ENCODE results near the gene LDLRAD3. TPM values are rescaled to one million over a fixed set of nuclear protein-coding genes. Genes with fewer than 3 reads are reported as not detected.

Gene LDLRAD3
- total RNA-seq, 1 donor from 2014 or later, result 14.9 TPM

DNA sequence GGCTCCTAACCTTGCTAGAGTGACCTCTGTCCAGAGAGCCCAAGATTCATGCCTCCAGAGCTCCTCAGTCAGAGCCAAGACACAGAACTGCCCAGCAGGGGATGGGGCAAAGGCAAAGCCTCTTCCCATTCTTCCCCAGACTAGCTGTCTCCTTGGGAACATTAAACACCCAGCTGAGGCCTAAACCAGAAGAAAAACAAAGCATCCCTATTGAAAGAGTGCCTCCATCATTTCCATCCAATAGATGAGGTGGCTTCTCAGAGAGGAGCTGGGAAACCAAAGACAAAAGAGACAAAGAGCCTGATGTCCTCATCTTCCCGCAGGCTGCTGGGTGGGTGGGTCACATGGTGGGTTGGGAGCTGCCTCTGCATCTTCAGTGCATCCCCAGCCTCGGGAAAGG, 308.0 kb downstream of the LDLRAD3 start:
- no peak for DNase-seq (ENCODE audit: low read depth)
- no peak for FAIRE-seq
- Histone ChIP-seq H2AFZ (ENCODE audit: low read depth, low read length) (no peak overlapping the region), H3K79me2 (ENCODE audit: insufficient read depth, low read length) (no peaks in the 10 kb centered on the region), H3K4me2 (ENCODE audit: low read length) (no peak overlapping the region), H3K27ac (ENCODE audit: low read depth, low read length) (no peak overlapping the region), H4K20me1 (ENCODE audit: insufficient read depth, low read length) (no peaks in the 10 kb centered on the region), H3K4me1 (ENCODE audit: insufficient read depth, low read length) (peaks cover 10% of the 10 kb centered on the region), H3K9me3 (ENCODE audit: insufficient read depth, low read depth, low read length) (no peaks in the 10 kb centered on the region), H3K36me3 (ENCODE audit: insufficient read depth, low read length) (no peaks in the 10 kb centered on the region), H3K4me3 (ENCODE audit: insufficient read depth, low read depth, low read length) (no peak overlapping the region), H3K9ac (ENCODE audit: low read length) (no peak overlapping the region), H3K27me3 (ENCODE audit: insufficient read depth, low read length) (peaks cover 5% of the 10 kb centered on the region)
- Mint-ChIP-seq H3K36me3 (ENCODE audit: low read depth, unreplicated experiment) (no peaks in the 10 kb centered on the region), H3K27ac (ENCODE audit: unreplicated experiment) (no peak overlapping the region), H3K4me1 (ENCODE audit: low read depth, unreplicated experiment) (peaks cover 17% of the 10 kb centered on the region), H3K4me3 (ENCODE audit: unreplicated experiment) (no peak overlapping the region), H3K27me3 (ENCODE audit: low read depth, unreplicated experiment) (peaks cover 2% of the 10 kb centered on the region), H3K9me3 (ENCODE audit: unreplicated experiment) (peaks cover 2% of the 10 kb centered on the region)
- no peak for TF ChIP-seq EZH2 (IDR thresholded peaks at IDR 0.05; ENCODE audit: insufficient read depth, low read length)
- TF ChIP-seq, protein P1, sequence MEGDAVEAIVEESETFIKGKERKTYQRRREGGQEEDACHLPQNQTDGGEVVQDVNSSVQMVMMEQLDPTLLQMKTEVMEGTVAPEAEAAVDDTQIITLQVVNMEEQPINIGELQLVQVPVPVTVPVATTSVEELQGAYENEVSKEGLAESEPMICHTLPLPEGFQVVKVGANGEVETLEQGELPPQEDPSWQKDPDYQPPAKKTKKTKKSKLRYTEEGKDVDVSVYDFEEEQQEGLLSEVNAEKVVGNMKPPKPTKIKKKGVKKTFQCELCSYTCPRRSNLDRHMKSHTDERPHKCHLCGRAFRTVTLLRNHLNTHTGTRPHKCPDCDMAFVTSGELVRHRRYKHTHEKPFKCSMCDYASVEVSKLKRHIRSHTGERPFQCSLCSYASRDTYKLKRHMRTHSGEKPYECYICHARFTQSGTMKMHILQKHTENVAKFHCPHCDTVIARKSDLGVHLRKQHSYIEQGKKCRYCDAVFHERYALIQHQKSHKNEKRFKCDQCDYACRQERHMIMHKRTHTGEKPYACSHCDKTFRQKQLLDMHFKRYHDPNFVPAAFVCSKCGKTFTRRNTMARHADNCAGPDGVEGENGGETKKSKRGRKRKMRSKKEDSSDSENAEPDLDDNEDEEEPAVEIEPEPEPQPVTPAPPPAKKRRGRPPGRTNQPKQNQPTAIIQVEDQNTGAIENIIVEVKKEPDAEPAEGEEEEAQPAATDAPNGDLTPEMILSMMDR (IDR thresholded peaks at IDR 0.05; ENCODE audit: insufficient read depth, low read depth, low read length), result no peak

DNA sequence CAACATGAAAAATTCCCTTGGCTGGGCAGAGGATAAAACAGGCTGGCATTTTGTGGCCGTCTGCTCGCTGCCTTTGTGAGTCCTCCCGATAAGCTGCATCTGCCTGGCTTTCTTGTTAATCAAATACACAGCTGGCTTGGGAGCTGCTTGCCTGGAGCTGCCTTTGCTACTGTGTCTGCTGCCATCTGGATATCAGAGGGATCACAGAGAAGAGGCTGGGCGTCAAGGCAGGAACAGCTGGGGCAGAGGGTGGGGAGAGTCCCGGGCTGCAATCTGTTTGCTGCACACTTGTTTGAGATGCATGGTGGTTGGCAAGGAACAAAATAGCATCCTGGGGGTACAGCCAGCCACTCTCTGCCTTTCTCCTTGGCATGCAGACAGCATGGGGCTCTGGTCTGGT, 309.4 kb downstream of the LDLRAD3 start:
- Histone ChIP-seq H4K20me1 (ENCODE audit: insufficient read depth, low read length) (no peaks in the 10 kb centered on the region), H3K27me3 (ENCODE audit: insufficient read depth, low read length) (peaks cover 7% of the 10 kb centered on the region), H3K9ac (ENCODE audit: low read length) (no peak overlapping the region), H3K27ac (ENCODE audit: low read depth, low read length) (no peak overlapping the region), H3K4me3 (ENCODE audit: insufficient read depth, low read depth, low read length) (no peak overlapping the region), H3K9me3 (ENCODE audit: insufficient read depth, low read depth, low read length) (no peaks in the 10 kb centered on the region), H3K4me1 (ENCODE audit: insufficient read depth, low read length) (peaks cover 10% of the 10 kb centered on the region), H3K79me2 (ENCODE audit: insufficient read depth, low read length) (no peaks in the 10 kb centered on the region), H3K4me2 (ENCODE audit: low read length) (no peak overlapping the region), H2AFZ (ENCODE audit: low read depth, low read length) (no peak overlapping the region), H3K36me3 (ENCODE audit: insufficient read depth, low read length) (no peaks in the 10 kb centered on the region)
- Mint-ChIP-seq H3K27ac (ENCODE audit: unreplicated experiment) (no peak overlapping the region), H3K9me3 (ENCODE audit: unreplicated experiment) (no peaks in the 10 kb centered on the region), H3K4me1 (ENCODE audit: low read depth, unreplicated experiment) (peaks cover 27% of the 10 kb centered on the region), H3K36me3 (ENCODE audit: low read depth, unreplicated experiment) (no peaks in the 10 kb centered on the region), H3K4me3 (ENCODE audit: unreplicated experiment) (no peak overlapping the region), H3K27me3 (ENCODE audit: low read depth, unreplicated experiment) (peaks cover 2% of the 10 kb centered on the region)
- TF ChIP-seq, protein P1 (IDR thresholded peaks at IDR 0.05; ENCODE audit: insufficient read depth, low read depth, low read length), result no peak
- TF ChIP-seq EZH2 (IDR thresholded peaks at IDR 0.05; ENCODE audit: insufficient read depth, low read length), result no peak
- no peak for DNase-seq (ENCODE audit: low read depth)
- no peak for FAIRE-seq

DNA sequence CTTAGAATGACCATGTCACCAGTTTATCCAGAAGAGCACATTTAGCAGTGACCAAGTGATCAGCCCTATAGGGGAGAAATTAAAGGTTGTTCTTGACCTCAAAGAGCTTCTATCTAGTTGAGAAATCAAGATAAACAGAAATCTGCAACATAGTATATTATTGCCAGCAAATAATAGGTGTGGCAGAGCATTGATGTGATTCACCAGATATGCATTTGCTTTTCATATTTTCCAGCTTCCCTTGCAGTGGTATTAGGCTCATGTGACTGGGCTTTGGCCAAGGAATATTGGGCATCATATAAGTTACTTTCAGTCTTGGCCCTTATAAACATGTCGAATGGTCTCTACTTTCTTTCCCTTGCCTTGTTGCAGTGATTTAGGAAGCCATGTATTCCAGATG, 310.9 kb downstream of the LDLRAD3 start:
- no peak overlapping the region for H3K27ac ChIP-seq (ENCODE audit: low read depth, low read length)
- peak; percentile 18 for DNase-seq (ENCODE audit: low read depth)

More for the DNA sequence above, 310.9 kb downstream of the LDLRAD3 start:
- H2AFZ ChIP-seq (ENCODE audit: low read depth, low read length), result no peak overlapping the region
- no peaks in the 10 kb centered on the region for H4K20me1 ChIP-seq (ENCODE audit: insufficient read depth, low read length)
- no peak overlapping the region for H3K9ac ChIP-seq (ENCODE audit: low read length)
- no peaks in the 10 kb centered on the region for H3K79me2 ChIP-seq (ENCODE audit: insufficient read depth, low read length)
- no peaks in the 10 kb centered on the region for H3K36me3 ChIP-seq (ENCODE audit: insufficient read depth, low read length)
- no peaks in the 10 kb centered on the region for H3K9me3 ChIP-seq (ENCODE audit: insufficient read depth, low read depth, low read length)
- H3K4me1 Mint-ChIP-seq (ENCODE audit: low read depth, unreplicated experiment), result peaks cover 21% of the 10 kb centered on the region
- no peak overlapping the region for H3K27ac Mint-ChIP-seq (ENCODE audit: unreplicated experiment)
- TF ChIP-seq, protein P1 (IDR thresholded peaks at IDR 0.05; ENCODE audit: insufficient read depth, low read depth, low read length), result no peak
- no peak for TF ChIP-seq EZH2 (IDR thresholded peaks at IDR 0.05; ENCODE audit: insufficient read depth, low read length)
- H3K4me3 Mint-ChIP-seq (ENCODE audit: unreplicated experiment), result no peak overlapping the region
- H3K27me3 ChIP-seq (ENCODE audit: insufficient read depth, low read length), result peaks cover 10% of the 10 kb centered on the region
- H3K9me3 Mint-ChIP-seq (ENCODE audit: unreplicated experiment), result no peaks in the 10 kb centered on the region
- no peaks in the 10 kb centered on the region for H3K36me3 Mint-ChIP-seq (ENCODE audit: low read depth, unreplicated experiment)
- peaks cover 5% of the 10 kb centered on the region for H3K27me3 Mint-ChIP-seq (ENCODE audit: low read depth, unreplicated experiment)
- H3K4me2 ChIP-seq (ENCODE audit: low read length), result no peak overlapping the region
- H3K4me3 ChIP-seq (ENCODE audit: insufficient read depth, low read depth, low read length), result no peak overlapping the region
- H3K4me1 ChIP-seq (ENCODE audit: insufficient read depth, low read length), result peaks cover under 1% of the 10 kb centered on the region
- FAIRE-seq, result no peak
